B cell (primary cell): ENCODE data around the gene RASA3. TPM values are rescaled to one million over a fixed set of nuclear protein-coding genes. Genes with fewer than 3 reads are reported as not detected.

Experiments used
- ATAC-seq: fragments of 200-7000 bp; cut with Tn5 transposase; one replicate; pipeline ENCODE4 v1.10.0; 2021; ENCODE audit warnings: low read depth, mild to moderate bottlenecking, moderate number of reproducible peaks, moderate library complexity
- CTCF ChIA-PET: fragments of 350-600 bp; sonication (Branson Sonifier 250); formaldehyde crosslinking; loops from one replicate; lab custom pipeline; 2021; ENCODE audit warnings: antibody characterized with exemption, inconsistent platforms; lab: Charles Lee
- POLR2A ChIA-PET: fragments of 350-600 bp; sonication (Branson Sonifier 250); formaldehyde crosslinking; loops from one replicate; lab custom pipeline; 2021; ENCODE audit warnings: antibody characterized with exemption; lab: Charles Lee
- DNase-seq: peaks from one replicate; pipeline ENCODE4 v3.0.0; 2013
- H2AFZ ChIP-seq: 2 replicates; pipeline ENCODE4 v1.6.1; 2012; ENCODE audit warnings: mild to moderate bottlenecking, low read depth, low read length; ENCODE audit not compliant: insufficient read depth, poor library complexity, severe bottlenecking
- H3K27ac ChIP-seq, 2 donors: 1 replicate in 1 of 2; 2 replicates in 1 of 2; pipeline ENCODE4 v1.5.1; 2012 to 2013; ENCODE audit warnings: low read length in 2 of 2, mild to moderate bottlenecking in 2 of 2, moderate library complexity in 1 of 2
- H3K27me3 ChIP-seq, 4 experiments: fragments of 200-600 bp in 1 of 4; sonication (generic) in 1 of 4; replicated peaks in 1 of 4; 1 replicate in 2 of 4; 2 replicates in 2 of 4; pipeline versions ENCODE4 v1.6.1 to v1.7.0; 2013 to 2016; ENCODE audit warnings: low read length in 3 of 4, mild to moderate bottlenecking in 2 of 4, mixed read lengths in 1 of 4, moderate library complexity in 1 of 4; ENCODE audit not compliant: insufficient read depth in 4 of 4, control insufficient read depth in 3 of 4; ENCODE audit errors: control extremely low read depth in 1 of 4
- H3K36me3 ChIP-seq, 2 experiments: replicated peaks in 1 of 2; 1 replicate in 1 of 2; 2 replicates in 1 of 2; pipeline versions ENCODE4 v1.6.1 to v1.7.1; 2013; ENCODE audit warnings: low read length in 1 of 2; ENCODE audit not compliant: insufficient read depth in 2 of 2, control insufficient read depth in 1 of 2; ENCODE audit errors: control extremely low read depth in 1 of 2, extremely low read depth in 1 of 2
- H3K4me1 ChIP-seq, 2 donors: fragments of 200-600 bp in 1 of 2; sonication (generic) in 1 of 2; 1 replicate in 1 of 2; 2 replicates in 1 of 2; pipeline versions ENCODE4 v1.5.1 to v1.6.1; 2013 to 2017; ENCODE audit warnings: low read length in 2 of 2; ENCODE audit not compliant: control insufficient read depth in 2 of 2, insufficient read depth in 2 of 2
- H3K4me2 ChIP-seq: replicated peaks from 2 replicates; pipeline ENCODE3; 2012; ENCODE audit warnings: mild to moderate bottlenecking, low read depth, low read length; ENCODE audit not compliant: poor library complexity, severe bottlenecking
- H3K4me3 ChIP-seq, 5 experiments: fragments of 200-600 bp in 1 of 5; sonication (generic) in 1 of 5; 1 replicate in 3 of 5; 2 replicates in 2 of 5; pipeline versions ENCODE4 v1.5.1 to v1.7.0; 2011 to 2016; ENCODE audit warnings: low read length in 4 of 5, mild to moderate bottlenecking in 4 of 5, low read depth in 2 of 5, control low read depth in 1 of 5, moderate library complexity in 1 of 5; ENCODE audit not compliant: insufficient read depth in 1 of 5; ENCODE audit errors: control extremely low read depth in 1 of 5, extremely low read depth in 1 of 5
- H3K79me2 ChIP-seq: fragments of 200-600 bp; sonication (generic); one replicate; pipeline ENCODE4 v1.6.0; 2016; ENCODE audit warnings: low read length; ENCODE audit not compliant: control insufficient read depth, insufficient read depth
- H3K9ac ChIP-seq: fragments of 200-600 bp; sonication (generic); 2 replicates; pipeline ENCODE4 v1.6.1; 2017; ENCODE audit warnings: mild to moderate bottlenecking, low read length, moderate library complexity
- H3K9me3 ChIP-seq, 3 donors: one replicate each; pipeline versions ENCODE4 v1.6.1 to v1.7.1; 2013; ENCODE audit warnings: low read length in 2 of 3; ENCODE audit not compliant: control insufficient read depth in 2 of 3, insufficient read depth in 1 of 3; ENCODE audit errors: control extremely low read depth in 1 of 3
- H4K20me1 ChIP-seq: 2 replicates; pipeline ENCODE4 v1.6.0; 2012; ENCODE audit warnings: mild to moderate bottlenecking, low read length; ENCODE audit not compliant: insufficient read depth, control insufficient read depth, poor library complexity, severe bottlenecking
- H3K27ac Mint-ChIP-seq: one replicate; pipeline ENCODE4 v1.8.0; 2021; ENCODE audit warnings: mixed read lengths
- H3K27me3 Mint-ChIP-seq: one replicate; pipeline ENCODE4 v1.8.0; 2021; ENCODE audit warnings: mixed read lengths
- H3K4me1 Mint-ChIP-seq: one replicate; pipeline ENCODE4 v1.8.0; 2021; ENCODE audit warnings: mixed read lengths
- H3K4me3 Mint-ChIP-seq: one replicate; pipeline ENCODE4 v1.8.0; 2021; ENCODE audit warnings: mixed read lengths
- H3K9me3 Mint-ChIP-seq: one replicate; pipeline ENCODE4 v1.8.0; 2022; ENCODE audit warnings: mixed read lengths; ENCODE audit not compliant: insufficient read depth
- CTCF ChIP-seq: fragments of 200-600 bp; IDR thresholded peaks from one replicate; pipeline ENCODE4 v1.8.0; 2022; ENCODE audit warnings: antibody characterized with exemption, mild to moderate bottlenecking
- EZH2 ChIP-seq: IDR thresholded peaks from 2 replicates; pipeline ENCODE4 v1.6.1; 2012; ENCODE audit warnings: borderline replicate concordance, low read depth, mild to moderate bottlenecking, moderate library complexity, low read length; ENCODE audit not compliant: insufficient read depth, poor library complexity, severe bottlenecking
- WGBS: methylation state at CpG from one replicate; pipeline ENCODE4 v1.1.5; 2013; ENCODE audit warnings: missing lambda C conversion rate; ENCODE audit not compliant: insufficient coverage; 5-methylcytosine and 5-hydroxymethylcytosine counted together
- intact Hi-C: fragments of 100-400 bp; cut with micrococcal nuclease; formaldehyde crosslinking; loops from one replicate; pipeline ENCODE4 v1.10.0; 2022
- polyA plus RNA-seq: library from polyadenylated mRNA; depleted of rRNA; stranded (reverse); fragments of >200 nt; gene quantifications from 2 replicates; pipeline ENCODE4 v1.2.3, GENCODE V29; 2012
- total RNA-seq, 2 donors: library from RNA; stranded (reverse); fragments of 120-200 nt in 1 of 2; gene quantifications; 1 replicate in 1 of 2; 2 replicates in 1 of 2; pipeline versions ENCODE4 v1.2.3 to v1.2.4, GENCODE V29; 2013 to 2022

RASA3 gene
- total and polyA plus RNA-seq, 2 donors (not counting 1 experiment from before 2014, with no cell fraction given): 54.2 to 87.4 TPM

DNA sequence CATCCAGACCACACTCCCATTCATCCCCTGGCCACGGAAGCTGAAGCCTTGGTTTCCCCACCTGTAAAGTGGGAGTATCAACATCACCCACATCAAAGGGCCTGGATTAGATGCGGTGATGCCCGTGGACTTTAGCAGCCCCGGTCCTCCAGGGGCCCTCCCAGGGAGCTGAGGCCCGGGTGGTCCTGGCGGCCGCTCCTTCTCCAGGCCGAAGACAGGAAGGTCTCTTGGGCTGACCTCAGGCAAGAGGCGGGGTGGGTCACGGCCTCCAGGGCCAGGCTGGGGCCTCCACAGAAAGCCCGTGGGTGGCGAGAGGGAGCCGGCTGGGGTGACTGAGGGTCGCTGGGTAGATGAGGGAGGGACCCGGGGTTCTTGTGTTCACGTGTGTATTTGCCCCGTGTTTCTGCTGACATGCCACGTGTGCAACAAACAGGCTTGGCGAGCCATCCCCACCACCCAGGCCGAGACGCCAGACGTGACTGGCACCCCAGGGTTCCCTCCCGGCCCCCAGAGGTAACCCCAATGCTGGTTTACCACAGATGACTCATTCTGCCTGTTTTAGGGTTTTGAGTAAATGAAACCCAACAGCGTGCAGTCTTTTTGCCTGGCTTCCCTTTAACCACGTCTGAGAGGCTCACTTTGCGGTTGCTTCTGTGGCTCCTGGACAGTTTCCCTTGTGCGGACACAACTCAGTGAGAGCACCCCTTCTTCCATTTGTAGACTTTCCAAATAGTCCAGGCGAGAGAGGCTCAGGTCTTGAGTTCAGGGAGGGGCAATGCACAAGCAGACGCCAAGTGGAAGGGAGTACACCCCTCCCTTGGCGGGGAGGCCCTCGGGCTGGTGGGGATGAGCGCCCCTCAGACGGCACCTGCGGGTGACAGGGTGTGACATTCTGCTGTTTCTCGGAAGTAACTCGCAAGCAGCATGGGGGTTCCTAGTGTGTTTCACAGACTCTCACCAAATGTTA is 201.5 kb downstream of the RASA3 start:
- Histone ChIP-seq H4K20me1 (no peaks in the 10 kb centered on the region), H3K27ac (no peak overlapping the region), H3K36me3 (no peaks in the 10 kb centered on the region), H2AFZ (no peak overlapping the region), H3K4me3 (no peak overlapping the region), H3K27me3 (peaks cover 0 to 10% (median 1%) of the 10 kb centered on the region in 4 experiments), H3K4me2 (no peak overlapping the region), H3K4me1 (no peaks in the 10 kb centered on the region), H3K79me2 (no peaks in the 10 kb centered on the region), H3K9me3 (peaks cover 0 to 4% (median 0%) of the 10 kb centered on the region in 3 donors), H3K9ac (no peak overlapping the region)
- intact Hi-C loops: no loop called here
- no peak for DNase-seq
- no peak for ATAC-seq
- ChIA-PET POLR2A (no interaction called here), CTCF (no interaction called here)
- TF ChIP-seq EZH2 (no peak), CTCF (no peak)
- Mint-ChIP-seq H3K27me3 (peaks cover 30% of the 10 kb centered on the region), H3K9me3 (no peaks in the 10 kb centered on the region), H3K4me3 (no peak overlapping the region), H3K27ac (no peak overlapping the region), H3K4me1 (no peaks in the 10 kb centered on the region)
- WGBS: 81% methylated on average over 32 of the region's 36 CpGs
